NCI-H2196 (cell line): Measurements from ENCODE around the gene WIPF1.

ENCODE experiments used
- DNase-seq: peaks from one replicate; lab custom pipeline; 2025; ENCODE audit not compliant: unreplicated experiment; lab: John Stamatoyannopoulos, UW

Gene WIPF1

DNA sequence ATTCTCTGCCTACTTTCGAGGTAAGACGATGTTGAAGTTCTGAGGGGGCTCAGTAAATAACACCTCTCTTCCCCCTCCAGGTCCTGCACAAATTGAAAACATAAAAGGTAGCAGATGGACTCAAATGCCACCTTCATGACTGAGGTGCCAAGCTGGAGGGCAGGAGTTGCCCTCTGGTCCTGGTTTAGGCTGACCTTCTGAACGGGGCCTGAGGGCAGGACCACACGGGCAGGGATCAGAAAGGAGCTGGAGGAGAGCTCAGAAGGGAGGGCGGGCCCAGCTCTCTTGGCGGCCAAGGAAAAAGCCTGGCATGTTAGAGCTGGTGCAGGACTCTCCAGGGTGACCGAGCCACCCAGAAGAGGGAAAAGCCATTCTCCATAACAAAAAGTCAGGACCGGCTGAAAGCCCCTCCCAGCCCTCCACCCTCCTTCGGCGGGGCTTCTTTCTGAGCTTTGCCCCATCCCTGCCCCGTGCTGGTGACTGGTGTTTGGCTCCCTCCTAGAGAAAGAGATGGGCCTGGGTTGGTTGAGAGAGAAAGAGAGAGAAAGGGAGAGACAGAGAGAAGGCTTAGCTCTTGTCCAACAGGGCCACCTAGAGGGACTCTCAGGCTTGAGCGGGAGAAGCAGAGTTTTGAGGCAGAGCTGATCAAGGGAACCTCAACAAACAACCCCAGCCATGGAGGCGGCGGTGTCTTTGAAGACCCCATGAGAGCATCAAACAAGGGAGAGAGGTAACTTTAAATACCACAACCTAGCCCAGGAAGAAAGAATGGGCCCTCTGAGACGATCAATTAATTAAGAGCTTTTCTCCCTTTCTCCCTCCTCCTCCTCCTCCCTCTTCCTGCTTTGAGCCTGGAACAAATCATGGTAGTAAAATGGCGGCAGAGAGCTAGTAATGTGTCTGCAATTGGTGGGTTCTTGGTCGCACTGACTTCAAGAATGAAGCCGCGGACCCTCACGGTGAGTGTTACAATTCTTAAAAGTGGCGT, 50.8 kb downstream of the WIPF1 start:
- peak; percentile 28 for DNase-seq

DNA sequence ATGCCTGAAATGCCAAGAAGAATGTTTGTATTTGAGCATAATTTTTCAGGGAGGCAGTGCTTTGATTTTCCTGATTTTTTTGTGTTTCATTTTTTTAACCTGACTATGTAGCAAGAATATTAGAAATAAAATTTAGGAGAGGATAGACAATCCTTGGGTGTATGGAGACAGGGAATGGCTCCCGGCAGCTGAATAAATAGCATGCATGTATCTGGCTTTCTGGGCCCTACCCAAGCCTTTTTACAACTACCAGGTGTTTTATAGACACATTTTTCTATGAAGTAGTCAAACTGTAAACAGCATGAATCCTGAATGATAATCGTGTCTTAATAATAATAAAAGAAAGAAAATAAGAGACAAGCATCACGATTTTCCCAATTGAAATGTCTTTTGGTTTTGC, 52.4 kb downstream of the WIPF1 start:
- no peak for DNase-seq

DNA sequence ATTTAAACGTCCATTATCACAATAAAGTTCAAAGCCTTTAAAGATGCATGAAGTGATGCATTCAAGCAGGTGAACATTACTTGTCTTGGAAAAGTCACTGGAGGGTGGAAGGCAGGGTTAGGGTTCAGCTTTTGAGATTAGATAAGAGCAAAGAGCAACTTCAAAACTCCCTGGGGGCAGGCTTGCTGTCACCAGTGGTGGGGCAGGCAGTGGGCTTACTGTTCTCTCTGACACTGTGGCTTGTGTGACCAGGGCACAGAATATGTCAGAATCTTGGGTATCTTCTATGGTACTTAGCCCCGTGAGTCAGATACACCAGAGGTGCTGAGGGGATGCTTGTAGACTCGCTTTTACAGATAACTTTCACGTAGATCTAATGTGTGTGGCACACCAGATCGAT, 52.8 kb downstream of the WIPF1 start:
- no peak for DNase-seq

DNA sequence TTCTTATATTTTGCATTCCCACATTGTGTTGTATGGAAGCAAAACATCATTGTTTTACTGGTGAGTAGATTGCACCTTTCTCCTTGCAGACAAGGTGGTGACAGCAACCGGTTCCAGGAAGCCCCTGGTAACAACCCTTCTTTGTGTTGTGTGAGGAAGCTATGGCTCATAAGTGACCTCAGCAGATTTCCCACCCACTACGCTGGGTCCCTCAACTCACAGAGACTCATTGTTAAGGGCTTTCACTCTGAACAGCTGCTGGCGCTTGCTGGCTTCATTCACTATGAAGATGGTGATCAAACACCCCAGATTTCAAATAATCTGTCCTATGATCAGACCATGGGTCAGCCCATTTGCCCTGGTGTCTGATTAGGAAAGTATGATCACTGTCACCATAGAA, 53.4 kb downstream of the WIPF1 start:
- DNase-seq, result no peak

DNA sequence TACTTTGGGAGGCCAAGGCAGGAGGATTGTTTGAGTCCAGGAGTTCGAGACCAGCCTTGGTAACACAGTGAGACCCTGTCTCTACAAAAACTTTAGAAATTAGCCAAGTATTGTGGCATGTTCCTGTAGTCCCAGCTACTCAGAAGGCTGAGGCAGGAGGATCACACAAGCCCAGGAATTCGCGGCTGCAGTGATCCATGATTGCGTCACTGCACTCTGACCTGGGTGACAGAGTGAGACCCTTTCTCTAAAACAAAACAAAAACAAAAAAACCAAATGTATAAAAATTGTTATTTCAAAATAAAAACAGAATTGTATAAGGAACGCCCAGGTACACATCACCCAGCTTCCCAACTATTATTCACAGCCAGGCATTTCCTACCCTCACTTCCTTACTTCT, 56.7 kb downstream of the WIPF1 start:
- DNase-seq, result no peak

DNA sequence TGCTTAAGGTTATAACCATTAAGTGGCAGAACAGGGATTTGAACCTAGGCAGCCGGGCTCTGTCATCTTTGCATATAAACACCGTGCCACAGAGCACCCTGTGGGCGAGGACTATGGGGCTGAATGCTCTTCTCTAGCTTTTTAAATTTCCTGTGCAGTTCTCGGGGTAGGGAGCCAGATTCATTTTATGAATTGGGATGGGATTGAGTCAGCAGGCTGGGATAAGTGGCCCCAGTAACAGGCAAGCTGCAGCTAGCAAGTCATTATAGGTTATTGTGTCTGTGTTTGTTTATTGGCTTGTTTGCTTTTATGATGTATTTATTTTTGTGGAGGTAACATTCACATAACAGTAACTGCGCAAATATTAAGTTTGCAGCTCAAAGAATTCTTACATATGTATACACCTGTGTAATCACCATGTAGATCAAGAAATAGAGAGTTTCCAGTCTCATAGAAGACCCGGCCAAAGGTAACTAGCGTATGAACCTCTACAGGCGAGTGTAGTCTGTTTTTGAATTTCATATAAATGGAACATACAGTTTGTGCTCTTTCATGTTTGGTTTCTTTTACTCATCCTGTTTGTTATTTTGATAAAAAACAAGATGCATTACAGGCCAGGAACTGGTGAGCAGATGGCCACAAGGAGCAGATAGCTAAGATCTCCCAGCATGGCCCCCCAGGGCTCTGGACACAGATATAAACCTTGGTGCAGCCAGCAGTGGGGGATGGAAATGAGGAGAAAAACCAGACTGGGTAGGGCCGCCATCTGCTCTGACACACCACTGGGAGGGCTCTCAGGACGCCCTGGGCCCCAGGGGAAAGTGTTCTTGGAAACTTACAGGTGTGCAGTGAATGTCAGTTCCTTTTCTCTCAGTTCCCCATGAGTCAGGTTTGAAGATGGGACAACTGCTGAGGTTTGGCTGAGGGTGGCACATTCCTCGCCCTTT, 61.6 kb downstream of the WIPF1 start:
- no peak for DNase-seq

DNA sequence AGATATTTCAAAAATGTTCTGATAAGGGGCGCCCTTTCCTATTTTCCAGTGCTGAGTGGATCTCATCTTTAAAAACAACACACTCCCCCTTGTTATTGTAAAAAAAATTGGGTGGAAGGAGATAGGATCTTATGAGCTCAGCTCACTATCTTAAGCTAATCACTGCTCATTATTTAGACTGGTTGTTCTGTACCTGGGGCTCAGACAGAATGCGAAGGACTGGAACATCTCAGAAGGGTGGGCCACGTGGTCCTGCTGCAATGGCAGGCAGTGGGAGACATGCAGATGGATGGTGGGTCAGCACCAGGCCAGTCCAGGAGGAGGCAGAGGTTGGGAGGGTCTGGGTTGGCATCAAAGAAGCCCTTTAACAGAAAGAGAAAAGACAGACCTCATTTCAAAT, 62.5 kb downstream of the WIPF1 start:
- no peak for DNase-seq

DNA sequence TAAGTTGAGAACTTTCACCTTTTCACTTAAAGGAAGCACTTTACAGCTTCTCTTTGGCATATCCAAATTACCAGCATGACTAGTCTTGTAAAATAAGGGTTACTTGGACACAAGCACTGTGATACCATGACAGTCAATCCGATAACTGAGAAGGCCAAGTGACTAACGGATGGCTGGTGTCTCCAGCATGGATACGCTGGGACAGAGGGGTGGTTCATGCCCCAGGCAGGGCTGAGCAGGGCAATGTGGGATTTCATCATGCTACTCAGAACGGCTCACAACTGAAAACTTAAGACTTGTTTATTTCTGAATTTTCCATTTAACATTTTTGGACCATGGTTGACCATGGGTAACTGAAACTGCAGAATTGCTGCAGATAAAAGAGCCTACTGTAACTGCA, 67.7 kb downstream of the WIPF1 start:
- DNase-seq, result no peak

DNA sequence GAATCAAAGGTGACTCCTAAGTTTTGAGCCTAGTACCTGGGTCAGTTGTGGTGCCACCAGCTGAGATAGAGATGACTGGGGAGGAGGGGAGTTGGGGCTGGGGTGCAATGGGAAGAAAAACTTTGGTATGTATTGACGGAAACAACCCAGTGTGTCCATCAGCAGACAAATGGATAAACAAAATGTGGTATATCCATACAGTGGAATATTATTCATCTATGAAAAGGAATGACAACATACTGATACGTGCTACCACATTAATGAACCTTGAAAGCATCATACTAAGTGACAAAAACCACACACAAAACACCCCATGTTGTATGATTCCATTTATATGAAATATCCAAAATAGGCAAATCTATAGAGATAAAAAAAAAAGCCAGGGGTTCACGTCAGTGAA, 69.6 kb downstream of the WIPF1 start:
- no peak for DNase-seq

DNA sequence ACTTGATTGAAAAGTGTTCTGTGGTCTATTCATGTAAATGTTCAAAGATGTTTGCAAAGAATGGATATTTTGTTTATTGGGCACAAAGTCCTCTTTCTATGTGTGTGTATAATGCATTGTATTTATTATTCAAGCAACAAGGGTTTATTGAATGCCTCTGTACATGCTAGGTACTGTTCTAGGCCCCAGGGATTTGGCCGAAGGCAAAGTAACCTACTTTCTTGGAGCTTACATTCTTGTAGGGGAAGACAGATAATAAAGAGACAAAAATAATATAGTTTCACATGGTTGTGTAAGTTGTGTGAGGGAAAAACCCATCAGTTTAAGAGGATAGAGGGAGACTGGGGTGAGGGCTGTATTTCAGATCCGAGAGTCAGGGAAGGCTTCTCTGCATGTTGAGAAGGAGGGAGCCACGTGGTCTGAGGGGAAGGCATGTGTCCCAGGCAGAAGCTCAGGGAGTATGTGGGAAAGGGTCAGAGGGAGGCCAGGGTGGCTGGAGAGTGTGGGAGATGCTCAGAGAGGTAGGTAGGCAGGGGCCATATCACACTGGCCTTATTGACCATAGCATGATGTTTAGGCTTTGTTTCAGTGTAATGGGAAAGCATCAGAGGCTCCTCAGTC, 70.4 kb downstream of the WIPF1 start:
- no peak for DNase-seq

DNA sequence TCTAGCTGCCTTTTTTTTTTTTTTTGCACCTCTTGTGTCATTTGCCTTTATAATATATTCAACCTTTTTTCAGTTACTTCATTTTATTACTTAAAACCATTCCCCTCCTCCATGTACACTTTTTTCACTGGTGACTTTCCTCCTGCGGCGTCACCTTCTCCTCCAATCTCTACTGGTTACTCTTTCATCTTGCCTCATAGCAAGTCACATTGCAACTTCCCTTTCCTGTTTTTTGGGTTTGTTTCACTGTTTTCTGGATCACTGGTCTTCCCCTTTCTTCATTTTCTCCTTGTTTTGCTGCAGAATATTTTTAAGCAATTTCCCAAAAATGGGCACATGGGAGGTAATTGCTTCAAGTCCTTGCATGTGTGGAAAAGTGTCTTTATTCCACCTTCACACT, 73.1 kb downstream of the WIPF1 start:
- no peak for DNase-seq

DNA sequence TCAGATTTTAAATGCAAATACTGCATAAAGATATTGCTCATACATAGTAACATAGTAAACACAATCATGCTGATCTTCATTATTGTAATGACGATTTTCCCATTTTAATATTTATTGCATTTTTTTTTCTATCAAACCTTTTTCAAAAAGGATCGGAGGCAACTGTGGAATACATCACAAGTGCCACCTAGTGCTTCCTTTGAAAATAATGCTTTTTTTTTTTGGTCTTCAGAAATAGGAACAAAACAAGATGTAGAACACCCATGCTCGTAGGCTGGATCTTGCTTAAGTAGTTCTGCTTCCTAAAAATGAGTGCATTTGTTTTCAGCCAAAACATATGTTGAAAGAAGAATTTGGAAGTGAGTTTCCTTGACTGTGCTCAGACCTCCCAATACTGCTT, 75.1 kb downstream of the WIPF1 start:
- DNase-seq, result no peak

DNA sequence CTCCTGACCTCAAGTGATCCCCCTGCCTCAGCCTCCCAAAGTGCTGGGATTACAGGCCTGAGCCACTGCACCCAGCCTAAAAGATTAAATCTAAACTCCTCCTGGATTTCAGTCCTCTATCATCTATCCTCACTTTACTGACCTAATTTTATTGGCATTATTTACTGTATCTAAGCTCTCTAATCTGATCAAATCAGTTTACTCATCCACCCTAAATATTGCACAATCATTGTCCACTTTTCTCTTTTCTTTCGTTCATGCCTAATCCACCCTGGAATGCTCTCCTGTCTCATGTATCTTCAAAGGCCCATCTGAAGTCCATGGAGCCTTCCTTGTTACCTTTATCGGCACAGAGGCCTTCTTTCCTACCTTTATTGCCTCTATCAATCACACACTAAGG, 79.2 kb downstream of the WIPF1 start:
- no peak for DNase-seq

DNA sequence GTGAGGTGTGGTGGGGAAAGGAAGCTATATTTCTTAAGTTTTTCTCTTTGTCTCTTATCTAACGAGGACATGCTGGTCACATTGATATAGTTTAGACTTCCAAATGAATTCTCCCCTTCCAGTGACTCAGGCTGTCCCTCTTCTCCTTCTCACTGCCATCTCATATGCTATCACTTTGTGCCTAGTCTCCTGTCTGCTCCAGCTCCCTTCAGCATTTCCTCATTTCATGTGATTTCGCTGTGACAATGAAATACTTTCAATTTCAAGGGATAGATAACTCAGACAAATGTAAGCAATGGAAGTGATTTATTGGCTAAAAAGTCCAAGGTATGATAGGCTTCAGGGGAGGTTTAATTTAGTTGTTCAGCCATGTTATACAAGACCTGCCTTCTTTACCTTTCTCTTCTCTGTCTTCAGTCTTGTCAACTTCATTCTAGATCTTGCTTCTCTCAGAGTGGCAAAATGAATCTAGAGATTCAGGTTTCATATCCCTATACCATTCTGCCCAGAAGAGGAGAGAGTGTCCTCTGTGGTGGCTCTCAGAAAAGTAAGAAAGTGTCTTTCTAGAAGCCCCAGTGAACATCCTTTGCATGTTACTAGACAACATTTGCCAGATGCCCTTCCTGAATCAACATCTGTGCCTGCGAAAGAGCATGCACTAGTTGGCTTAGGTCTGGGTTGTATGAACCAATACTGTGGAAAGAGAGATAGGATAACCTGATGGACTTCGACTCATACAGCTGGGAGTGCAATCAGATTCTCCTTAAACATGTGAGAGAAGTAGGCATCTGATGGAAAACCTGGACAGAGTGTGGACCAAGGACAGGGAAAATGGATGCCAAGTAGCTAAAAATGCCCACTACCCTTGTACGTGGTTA, 80.9 kb downstream of the WIPF1 start:
- DNase-seq, result no peak

DNA sequence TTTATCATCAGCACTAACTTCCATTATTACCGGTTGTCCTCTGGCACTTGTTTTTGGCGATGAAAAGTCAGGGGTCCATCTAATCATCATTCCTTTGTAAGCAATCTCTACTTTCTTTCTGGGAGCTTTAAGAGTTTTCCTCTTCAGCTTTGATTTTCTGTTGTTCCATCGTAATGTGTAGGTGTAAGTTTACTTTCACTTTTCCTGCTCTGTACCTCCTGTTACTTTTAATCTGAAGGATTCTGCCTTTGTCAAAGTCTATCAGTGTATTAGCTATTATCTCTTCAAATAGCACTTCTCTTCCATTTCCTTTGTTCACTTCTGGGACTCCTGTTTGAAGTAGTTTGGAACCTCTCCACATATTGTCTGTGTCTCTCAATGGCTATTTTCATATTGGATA, 85.3 kb downstream of the WIPF1 start:
- DNase-seq, result no peak

DNA sequence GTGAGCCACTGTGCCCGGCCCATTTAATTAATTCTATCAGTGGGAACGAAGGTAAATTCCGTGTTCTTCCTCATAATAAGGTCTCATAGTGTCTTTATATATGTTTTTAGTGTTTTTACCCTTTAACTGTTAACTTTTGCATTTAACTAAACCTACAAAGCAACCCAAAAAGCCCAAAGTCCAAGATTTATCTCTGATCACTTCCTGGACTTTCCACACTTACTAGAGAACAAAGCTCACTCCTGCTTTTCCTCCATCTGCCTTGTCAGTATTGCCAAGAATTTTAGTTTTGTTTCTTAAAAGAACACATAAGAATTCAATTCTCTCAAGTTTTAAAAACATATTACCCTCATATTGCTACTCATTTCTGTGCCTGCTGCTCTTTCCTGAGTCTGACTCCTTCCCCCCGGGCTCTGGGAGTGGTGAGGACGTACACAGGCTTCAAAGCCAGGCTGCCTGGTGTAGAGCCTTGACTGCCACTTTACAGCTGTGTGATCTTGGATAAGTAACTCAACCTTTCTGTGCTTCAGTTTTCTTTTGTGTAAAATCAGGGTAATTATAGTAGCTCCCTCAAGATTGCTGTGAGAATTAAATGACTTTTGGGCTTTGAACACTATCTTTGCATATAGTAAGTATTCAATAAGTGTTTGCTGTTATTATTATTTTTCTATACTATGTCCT, 85.9 kb downstream of the WIPF1 start:
- DNase-seq, result no peak

DNA sequence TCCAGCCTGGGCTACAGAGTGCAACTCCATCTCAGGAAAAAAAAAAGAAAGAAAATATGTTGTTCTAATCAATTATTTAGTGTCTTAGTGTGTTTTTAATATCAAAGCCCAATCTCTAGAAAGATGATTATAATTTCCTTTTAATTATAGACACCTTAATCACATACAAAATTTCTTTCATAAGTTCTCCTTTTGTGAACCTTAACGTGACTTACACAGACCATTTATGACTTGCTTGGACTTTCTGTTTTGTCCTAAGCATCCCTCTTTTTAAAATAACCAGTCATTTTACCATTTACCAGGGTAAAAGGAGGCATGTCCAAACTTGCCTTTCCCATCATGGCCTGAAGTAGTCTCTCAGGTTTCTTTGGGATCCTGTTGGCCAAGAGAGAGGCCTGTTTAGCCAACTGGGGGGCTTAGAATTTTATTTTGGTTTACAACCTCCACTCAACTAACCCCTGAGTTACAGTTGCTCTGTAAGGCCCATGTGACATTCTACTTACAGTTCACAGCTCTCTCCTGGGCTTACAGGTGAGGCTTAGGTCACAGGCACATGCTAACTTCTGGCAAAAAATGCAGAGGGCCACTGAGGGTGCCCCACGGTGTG, 86.9 kb downstream of the WIPF1 start:
- DNase-seq, result peak; percentile 39
